ENCODE measurements around the gene FLRT2.

FLRT2 gene

DNA sequence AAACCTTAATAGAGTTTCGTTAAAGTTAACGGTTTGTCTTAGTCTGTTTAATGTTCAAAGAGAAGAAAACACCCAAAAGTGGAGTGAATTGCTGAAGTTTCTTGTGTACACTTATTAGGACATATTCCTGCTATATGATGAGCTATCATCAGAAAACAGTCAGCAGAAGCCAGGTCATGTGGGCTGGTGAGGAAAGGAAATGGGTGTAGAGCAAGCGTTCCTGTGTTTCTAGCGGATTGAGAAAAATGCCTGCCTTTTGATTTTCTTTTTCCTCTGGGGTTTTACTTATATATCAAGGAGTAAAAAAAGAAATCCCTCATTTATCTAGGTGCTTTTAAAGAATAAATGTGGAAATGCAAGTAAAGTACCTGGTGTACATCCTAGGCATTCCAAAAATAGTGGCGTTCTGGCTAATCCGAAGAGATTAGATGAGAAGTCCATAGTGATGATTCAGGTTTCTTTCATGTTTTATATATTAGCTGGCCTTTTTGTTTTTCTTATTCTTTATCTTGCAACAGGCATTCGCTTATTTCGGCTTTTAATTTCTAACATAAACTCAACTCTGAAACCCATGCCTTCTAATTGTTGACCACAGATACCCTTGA, 50.7 kb downstream of the FLRT2 start:
- Mint-ChIP-seq H3K4me3 (no peak overlapping the region), H3K4me1 (no peaks in the 10 kb centered on the region), H3K27me3 (no peaks in the 10 kb centered on the region), H3K36me3 (no peaks in the 10 kb centered on the region), H3K27ac (no peak overlapping the region), H3K9me3 (peaks cover 4% of the 10 kb centered on the region)
- CTCF ChIA-PET, result no interaction called here
- no peak for DNase-seq

DNA sequence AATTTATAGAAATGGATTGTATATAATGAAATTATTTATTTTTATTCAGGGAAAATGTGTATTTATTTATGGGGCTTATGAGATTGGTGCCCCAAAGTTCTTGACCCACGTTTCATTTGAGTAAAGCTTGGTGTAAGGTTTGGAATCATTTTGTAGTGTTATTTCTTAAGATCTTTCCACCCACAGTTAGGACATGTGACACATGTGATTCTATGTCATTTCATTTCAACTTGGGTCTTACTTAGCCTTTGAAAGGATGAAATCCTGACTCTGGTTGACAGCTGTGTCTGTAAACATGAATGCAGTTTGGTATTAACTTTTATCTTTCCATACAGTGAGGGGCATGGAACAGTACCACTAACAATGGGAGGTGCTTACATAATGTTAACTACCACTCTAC, 51.7 kb downstream of the FLRT2 start:
- H3K4me3 Mint-ChIP-seq, result no peak overlapping the region
- no peaks in the 10 kb centered on the region for H3K27me3 Mint-ChIP-seq
- peaks cover 4% of the 10 kb centered on the region for H3K9me3 Mint-ChIP-seq
- H3K27ac Mint-ChIP-seq, result no peak overlapping the region
- no peak for DNase-seq
- CTCF ChIA-PET, result no interaction called here
- no peaks in the 10 kb centered on the region for H3K36me3 Mint-ChIP-seq
- no peaks in the 10 kb centered on the region for H3K4me1 Mint-ChIP-seq

DNA sequence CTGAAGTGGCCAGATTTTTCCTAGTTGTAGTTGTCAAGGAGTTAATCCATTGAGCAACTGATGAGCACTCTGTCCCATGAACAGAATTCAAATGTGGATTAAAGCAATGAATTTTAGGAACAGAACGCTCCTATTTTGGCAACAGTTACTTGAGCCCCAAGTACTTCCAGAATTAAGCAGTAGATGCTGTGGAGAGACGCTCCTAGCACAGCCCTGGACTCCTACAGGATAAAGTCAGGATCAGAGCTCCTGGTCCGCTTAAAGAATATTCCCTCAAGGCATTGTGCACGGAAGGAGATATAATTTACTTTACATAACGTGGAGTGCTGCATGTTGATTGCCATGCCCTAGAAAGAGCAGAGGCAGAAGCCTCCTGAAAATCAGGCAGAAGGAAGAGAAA, 53.4 kb downstream of the FLRT2 start:
- DNase-seq, result no peak
- no peak overlapping the region for H3K4me3 Mint-ChIP-seq
- no peaks in the 10 kb centered on the region for H3K4me1 Mint-ChIP-seq
- H3K36me3 Mint-ChIP-seq, result no peaks in the 10 kb centered on the region
- H3K9me3 Mint-ChIP-seq, result peaks cover 1% of the 10 kb centered on the region
- H3K27ac Mint-ChIP-seq, result no peak overlapping the region
- no peaks in the 10 kb centered on the region for H3K27me3 Mint-ChIP-seq
- CTCF ChIA-PET, result no interaction called here

DNA sequence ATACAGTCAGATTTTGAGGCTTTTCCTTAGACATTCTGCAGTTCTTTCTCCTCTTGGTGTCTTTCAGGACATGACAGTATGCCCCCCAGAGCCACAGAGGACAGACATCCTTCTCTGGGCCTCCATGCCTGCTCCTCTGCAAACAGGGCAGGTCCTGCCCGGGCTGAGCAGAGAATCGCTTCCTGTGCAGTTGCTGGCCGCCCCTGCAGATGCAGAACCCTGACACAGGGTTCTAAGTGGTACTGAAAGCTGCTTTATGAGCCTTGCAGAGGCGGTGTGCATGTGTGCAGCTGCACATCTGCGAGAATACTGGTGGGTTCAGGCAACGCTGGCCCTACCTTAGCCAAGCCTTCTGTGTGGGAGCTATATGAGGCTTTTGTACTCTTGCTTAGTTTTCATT, 54.5 kb downstream of the FLRT2 start:
- no peaks in the 10 kb centered on the region for H3K27me3 Mint-ChIP-seq
- no peak for DNase-seq
- no peak overlapping the region for H3K4me3 Mint-ChIP-seq
- CTCF ChIA-PET, result no interaction called here
- no peaks in the 10 kb centered on the region for H3K4me1 Mint-ChIP-seq
- H3K9me3 Mint-ChIP-seq, result peaks cover 1% of the 10 kb centered on the region
- no peaks in the 10 kb centered on the region for H3K36me3 Mint-ChIP-seq
- no peak overlapping the region for H3K27ac Mint-ChIP-seq

DNA sequence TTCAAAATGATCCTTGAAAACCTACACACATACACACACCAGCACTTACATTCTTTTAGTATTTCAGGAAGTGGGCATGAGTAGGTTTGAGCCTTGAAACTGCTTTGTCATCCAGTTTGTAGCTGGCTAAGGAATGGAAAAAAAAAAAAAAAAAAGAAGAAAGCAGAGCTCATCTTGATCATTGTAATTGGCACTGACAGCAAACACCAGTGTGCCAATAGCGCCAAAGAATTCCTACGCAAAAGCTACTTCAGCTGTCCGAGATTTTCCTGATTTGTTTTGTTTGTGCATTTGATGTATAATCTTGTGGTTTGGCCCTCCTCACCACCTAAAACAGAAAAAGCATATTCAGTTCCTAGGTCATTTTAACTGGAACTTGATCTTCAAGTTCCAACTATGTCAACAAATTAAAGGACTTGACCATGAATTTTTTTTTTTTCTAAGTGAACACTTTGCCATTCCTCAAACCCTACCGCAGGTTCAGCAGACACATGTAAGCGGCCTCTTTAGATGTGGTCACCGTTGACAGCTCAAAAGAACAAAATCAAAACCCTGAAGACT, 57.3 kb downstream of the FLRT2 start:
- no peaks in the 10 kb centered on the region for H3K27me3 Mint-ChIP-seq
- peaks cover 5% of the 10 kb centered on the region for H3K9me3 Mint-ChIP-seq
- H3K36me3 Mint-ChIP-seq, result no peaks in the 10 kb centered on the region
- H3K4me1 Mint-ChIP-seq, result no peaks in the 10 kb centered on the region
- CTCF ChIA-PET, result interaction anchor here (1.8 kb wide), 1 partner anchor 11 kb away, joined by 3 read pairs; no protein-coding TSS in a partner anchor
- H3K27ac Mint-ChIP-seq, result no peak overlapping the region
- H3K4me3 Mint-ChIP-seq, result no peak overlapping the region
- DNase-seq, result no peak

DNA sequence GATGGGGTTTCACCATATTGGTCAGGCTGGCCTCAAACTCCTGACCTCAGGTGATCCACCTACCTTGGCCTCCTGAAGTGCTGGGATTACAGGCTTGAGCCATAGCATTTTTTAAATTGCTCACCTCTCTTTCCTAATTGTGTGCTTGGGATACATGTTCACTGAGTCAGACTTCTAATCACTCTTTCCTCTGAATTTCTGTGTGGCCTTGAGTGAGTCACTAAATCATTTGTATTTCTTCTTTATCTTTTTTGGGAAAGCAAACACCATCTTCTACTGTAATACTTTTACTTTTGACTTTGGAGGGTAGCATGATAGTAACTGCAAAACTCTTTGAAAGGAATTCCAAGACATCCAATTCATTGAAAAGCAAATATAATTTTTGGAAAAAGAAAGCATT, 60.8 kb downstream of the FLRT2 start:
- no peak for DNase-seq
- CTCF ChIA-PET, result no interaction called here
- H3K4me3 Mint-ChIP-seq, result no peak overlapping the region

DNA sequence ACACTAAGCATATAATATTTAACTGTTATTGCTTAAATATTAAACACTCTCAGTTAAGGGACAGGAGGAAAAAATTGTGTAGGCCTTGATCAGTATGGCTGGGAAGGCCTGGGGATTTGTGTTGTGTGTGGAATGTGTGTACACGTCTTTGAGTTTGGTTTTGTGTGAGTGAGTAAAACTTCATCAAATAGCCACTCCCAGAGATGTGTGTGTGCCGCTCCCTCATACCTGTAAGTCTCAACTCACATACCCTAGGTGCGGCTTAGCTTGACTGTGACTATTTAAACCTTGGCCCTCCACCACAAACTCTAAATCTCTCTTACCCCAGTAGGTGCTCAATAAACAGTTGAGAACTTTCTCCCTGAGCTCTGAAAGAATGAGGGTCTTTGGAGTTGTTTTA, 64.3 kb downstream of the FLRT2 start:
- Mint-ChIP-seq H3K27ac (no peak overlapping the region), H3K4me3 (no peak overlapping the region), H3K27me3 (no peaks in the 10 kb centered on the region), H3K36me3 (no peaks in the 10 kb centered on the region), H3K4me1 (no peaks in the 10 kb centered on the region), H3K9me3 (peaks cover 10% of the 10 kb centered on the region)
- CTCF ChIA-PET, result no interaction called here
- DNase-seq, result no peak

More for the DNA sequence above, 60.8 kb downstream of the FLRT2 start:
- Mint-ChIP-seq H3K36me3 (no peaks in the 10 kb centered on the region), H3K4me1 (no peaks in the 10 kb centered on the region), H3K9me3 (peaks cover 8% of the 10 kb centered on the region), H3K27ac (no peak overlapping the region), H3K27me3 (no peaks in the 10 kb centered on the region)

DNA sequence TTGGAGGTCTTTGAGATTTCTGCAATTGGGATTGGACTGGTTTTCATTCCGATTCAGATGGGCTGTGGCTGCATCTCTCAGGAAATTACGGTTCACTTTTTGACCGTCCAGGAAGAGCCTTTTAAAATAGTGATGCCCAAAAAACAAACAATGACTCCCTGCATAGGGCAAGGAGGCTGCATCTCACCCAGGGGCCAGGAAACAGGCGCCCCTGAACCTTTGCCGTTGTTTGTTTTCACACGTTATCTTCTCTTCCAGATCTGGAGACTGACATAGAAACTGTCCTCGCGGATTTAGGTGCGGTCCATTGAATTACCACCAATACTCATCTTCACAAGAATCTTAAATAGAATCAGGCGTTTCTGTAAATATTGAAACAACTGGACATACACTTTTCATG, 66.0 kb downstream of the FLRT2 start:
- CTCF ChIA-PET, result no interaction called here
- H3K4me3 Mint-ChIP-seq, result no peak overlapping the region
- H3K27ac Mint-ChIP-seq, result no peak overlapping the region
- H3K4me1 Mint-ChIP-seq, result no peaks in the 10 kb centered on the region
- no peaks in the 10 kb centered on the region for H3K36me3 Mint-ChIP-seq
- H3K27me3 Mint-ChIP-seq, result no peaks in the 10 kb centered on the region
- peaks cover 7% of the 10 kb centered on the region for H3K9me3 Mint-ChIP-seq
- no peak for DNase-seq

DNA sequence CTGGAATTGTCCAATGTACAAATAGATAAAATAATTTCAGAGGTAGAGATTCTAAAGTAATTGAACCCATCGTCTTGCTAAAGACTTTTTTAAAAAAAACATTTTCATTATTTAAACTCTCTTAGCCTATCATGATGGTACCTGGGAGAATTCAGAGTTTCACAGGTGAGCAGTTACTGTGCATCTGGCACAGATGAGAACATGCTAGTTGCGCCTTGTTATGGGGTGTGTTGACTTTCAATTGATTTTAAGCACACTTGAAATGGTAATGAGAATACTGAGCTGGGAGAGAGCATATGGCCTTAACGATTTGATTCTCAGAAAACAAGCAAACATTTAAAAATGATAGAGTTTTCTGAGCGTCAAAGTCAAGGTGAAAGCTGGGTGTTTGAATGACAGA, 66.6 kb downstream of the FLRT2 start:
- H3K4me3 Mint-ChIP-seq, result no peak overlapping the region
- H3K36me3 Mint-ChIP-seq, result no peaks in the 10 kb centered on the region
- H3K27ac Mint-ChIP-seq, result no peak overlapping the region
- peaks cover 7% of the 10 kb centered on the region for H3K9me3 Mint-ChIP-seq
- DNase-seq, result no peak
- H3K4me1 Mint-ChIP-seq, result no peaks in the 10 kb centered on the region
- CTCF ChIA-PET, result no interaction called here
- H3K27me3 Mint-ChIP-seq, result no peaks in the 10 kb centered on the region

DNA sequence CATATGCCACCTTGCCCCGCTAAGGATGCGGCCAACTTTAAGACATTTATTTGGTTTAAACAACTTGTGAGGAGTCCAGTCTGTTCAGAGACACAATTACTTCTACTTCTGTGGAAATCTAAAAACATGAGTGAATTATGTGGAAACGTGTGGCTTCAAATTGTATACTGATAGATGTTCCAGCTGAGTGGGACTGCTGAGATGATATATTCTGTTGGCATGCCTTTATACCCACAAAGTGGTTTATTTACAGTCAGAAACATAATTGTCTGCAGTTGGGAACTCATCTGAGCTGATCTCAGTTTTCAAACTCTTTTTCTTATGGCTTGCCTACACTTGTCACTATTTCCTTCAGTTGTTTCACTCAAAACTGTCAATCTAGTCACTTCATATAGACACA, 67.8 kb downstream of the FLRT2 start:
- CTCF ChIA-PET, result no interaction called here
- no peak for DNase-seq
- H3K27me3 Mint-ChIP-seq, result no peaks in the 10 kb centered on the region
- H3K27ac Mint-ChIP-seq, result no peak overlapping the region
- H3K4me1 Mint-ChIP-seq, result no peaks in the 10 kb centered on the region
- peaks cover 7% of the 10 kb centered on the region for H3K9me3 Mint-ChIP-seq
- no peaks in the 10 kb centered on the region for H3K36me3 Mint-ChIP-seq
- H3K4me3 Mint-ChIP-seq, result no peak overlapping the region

DNA sequence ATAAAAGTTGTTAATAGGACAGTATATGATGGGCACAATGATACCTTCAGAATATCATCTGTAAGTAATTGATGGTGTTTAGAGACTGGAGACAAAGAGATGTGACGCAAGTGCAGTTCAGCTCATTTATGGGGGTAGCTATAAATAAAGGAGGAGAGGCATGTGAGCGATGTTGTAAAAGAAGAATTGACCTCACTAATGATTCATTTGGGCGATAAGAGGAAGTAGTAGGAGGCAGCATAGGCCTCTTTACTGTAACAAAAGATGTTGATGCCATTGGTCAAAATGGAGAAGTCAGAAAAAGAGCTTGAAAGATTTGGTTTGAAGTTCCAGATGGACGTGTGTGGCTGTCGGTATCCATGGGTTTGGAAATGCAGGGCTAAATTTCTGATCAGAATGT, 70.0 kb downstream of the FLRT2 start:
- CTCF ChIA-PET, result no interaction called here
- DNase-seq, result no peak
- peaks cover 11% of the 10 kb centered on the region for H3K9me3 Mint-ChIP-seq
- no peaks in the 10 kb centered on the region for H3K36me3 Mint-ChIP-seq
- H3K27ac Mint-ChIP-seq, result no peak overlapping the region
- H3K27me3 Mint-ChIP-seq, result no peaks in the 10 kb centered on the region
- no peaks in the 10 kb centered on the region for H3K4me1 Mint-ChIP-seq
- H3K4me3 Mint-ChIP-seq, result no peak overlapping the region

DNA sequence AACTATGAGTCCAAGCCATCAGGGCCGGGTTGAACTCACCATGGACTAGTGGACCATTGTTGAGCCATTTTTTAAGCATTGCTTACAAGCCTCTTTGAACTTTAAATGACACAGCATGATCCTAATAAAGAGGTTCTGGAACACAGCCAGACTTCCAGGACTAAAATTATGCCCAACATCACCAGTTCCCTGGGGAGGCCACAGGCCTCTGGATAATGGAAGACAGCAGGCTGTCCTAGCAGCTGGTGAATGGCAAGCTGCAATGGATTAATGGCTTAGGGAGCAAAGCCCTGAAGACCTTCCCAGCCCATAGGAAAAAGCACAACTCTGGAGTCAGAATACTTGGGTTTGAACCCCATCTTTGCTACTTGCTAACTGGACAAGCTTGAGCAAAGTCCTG, 71.3 kb downstream of the FLRT2 start:
- CTCF ChIA-PET, result no interaction called here
- Mint-ChIP-seq H3K4me1 (no peaks in the 10 kb centered on the region), H3K36me3 (no peaks in the 10 kb centered on the region), H3K27me3 (no peaks in the 10 kb centered on the region), H3K9me3 (peaks cover 9% of the 10 kb centered on the region), H3K4me3 (no peak overlapping the region), H3K27ac (no peak overlapping the region)
- DNase-seq, result no peak

DNA sequence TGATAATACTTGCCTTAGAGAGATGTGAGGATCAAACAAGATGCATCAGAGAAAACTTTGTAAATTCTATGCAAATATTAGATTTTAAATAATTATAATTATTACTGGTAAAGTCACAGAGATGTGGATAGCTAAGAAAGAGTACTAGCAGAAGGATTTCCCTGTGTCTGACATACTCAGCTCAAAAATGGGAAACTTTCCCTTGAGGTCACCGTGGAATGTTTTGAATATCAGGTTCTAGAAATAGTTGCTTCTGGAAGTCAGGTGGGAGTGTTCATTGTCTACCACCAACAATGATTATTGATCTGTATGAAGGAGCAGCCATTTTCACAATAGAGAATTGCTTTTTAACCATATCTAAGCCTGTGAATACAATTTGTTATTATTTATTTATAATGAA, 71.7 kb downstream of the FLRT2 start:
- CTCF ChIA-PET, result no interaction called here
- no peak overlapping the region for H3K4me3 Mint-ChIP-seq
- no peak overlapping the region for H3K27ac Mint-ChIP-seq
- no peak for DNase-seq
- H3K27me3 Mint-ChIP-seq, result no peaks in the 10 kb centered on the region
- no peaks in the 10 kb centered on the region for H3K4me1 Mint-ChIP-seq
- H3K36me3 Mint-ChIP-seq, result no peaks in the 10 kb centered on the region
- peaks cover 7% of the 10 kb centered on the region for H3K9me3 Mint-ChIP-seq

DNA sequence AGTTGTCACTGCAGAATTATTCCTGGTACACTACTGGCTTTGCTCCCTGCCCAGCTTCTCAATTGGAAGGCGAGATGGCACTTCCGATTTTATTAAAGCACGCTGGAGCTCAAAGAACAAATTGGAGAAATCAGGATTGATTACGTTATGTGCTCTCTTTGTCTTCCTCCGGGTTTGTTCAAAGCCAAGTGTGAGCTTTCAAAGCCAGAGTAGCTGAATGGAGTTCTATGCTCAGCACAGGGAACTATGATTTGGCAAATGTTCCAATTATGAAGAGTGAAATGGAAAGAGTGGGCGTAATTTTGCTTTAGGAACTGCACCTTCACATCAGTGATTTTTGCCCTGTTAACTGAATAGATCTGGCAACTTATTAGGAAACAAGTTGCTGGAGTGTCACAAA, 72.4 kb downstream of the FLRT2 start:
- H3K27me3 Mint-ChIP-seq, result no peaks in the 10 kb centered on the region
- H3K36me3 Mint-ChIP-seq, result no peaks in the 10 kb centered on the region
- CTCF ChIA-PET, result no interaction called here
- no peak overlapping the region for H3K4me3 Mint-ChIP-seq
- H3K9me3 Mint-ChIP-seq, result peaks cover 11% of the 10 kb centered on the region
- H3K4me1 Mint-ChIP-seq, result no peaks in the 10 kb centered on the region
- no peak for DNase-seq
- H3K27ac Mint-ChIP-seq, result no peak overlapping the region

DNA sequence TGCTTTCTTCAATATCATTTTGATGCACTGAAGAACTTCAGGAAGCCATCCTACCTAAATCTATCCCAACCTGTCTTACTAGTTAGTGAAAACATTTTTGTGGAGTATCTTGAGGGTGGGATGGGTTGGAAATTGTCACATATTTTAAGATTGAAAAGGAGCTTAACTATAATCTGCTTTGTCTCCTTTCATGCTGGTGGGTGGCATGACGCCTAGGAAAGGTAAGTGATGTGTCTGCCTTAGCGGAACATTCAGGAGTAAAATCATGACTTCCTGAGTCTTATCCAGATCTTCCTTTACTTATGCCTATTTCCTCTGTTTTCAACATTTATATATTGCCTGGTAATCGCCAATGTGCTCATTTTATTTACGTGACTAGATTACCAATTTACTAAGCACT, 74.1 kb downstream of the FLRT2 start:
- Mint-ChIP-seq H3K4me3 (no peak overlapping the region), H3K27ac (no peak overlapping the region), H3K36me3 (no peaks in the 10 kb centered on the region), H3K4me1 (no peaks in the 10 kb centered on the region), H3K9me3 (peaks cover 11% of the 10 kb centered on the region), H3K27me3 (no peaks in the 10 kb centered on the region)
- no peak for DNase-seq
- CTCF ChIA-PET, result no interaction called here

DNA sequence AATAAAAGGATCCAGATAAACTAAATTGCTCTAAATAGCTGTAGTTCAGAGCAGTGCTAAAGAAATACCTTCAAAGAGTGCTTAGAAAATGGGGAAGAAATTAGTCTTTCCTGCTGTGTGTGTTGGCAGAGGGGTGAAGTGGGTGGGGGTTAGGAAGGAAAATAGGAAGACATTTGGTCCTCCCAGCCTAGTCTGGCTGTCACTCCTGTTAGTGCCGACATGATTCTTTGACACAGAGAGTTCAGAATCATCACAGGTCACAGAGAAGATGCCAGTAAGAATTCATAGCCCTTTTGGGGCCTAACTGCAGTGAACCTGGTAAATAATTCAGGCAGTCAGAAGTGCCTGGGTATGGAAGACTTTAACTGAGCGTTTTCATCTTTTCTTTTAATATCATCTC, 74.8 kb downstream of the FLRT2 start:
- no peak overlapping the region for H3K4me3 Mint-ChIP-seq
- peaks cover 12% of the 10 kb centered on the region for H3K9me3 Mint-ChIP-seq
- H3K4me1 Mint-ChIP-seq, result no peaks in the 10 kb centered on the region
- no peak for DNase-seq
- CTCF ChIA-PET, result no interaction called here
- no peak overlapping the region for H3K27ac Mint-ChIP-seq
- H3K36me3 Mint-ChIP-seq, result no peaks in the 10 kb centered on the region
- H3K27me3 Mint-ChIP-seq, result no peaks in the 10 kb centered on the region

Data from activated naive CD4-positive, alpha-beta T cell treated with anti-CD3 and anti-CD28 coated beads, Interleukin-2, amount 10 ng/mL, durations not matched to agents 7 days and 5 days (primary cell).